Activated CD4-positive, alpha-beta T cell treated with anti-CD3 and anti-CD28 coated beads, Interleukin-2, amount 50 U/mL, for 16 hours (primary cell): ENCODE data around the gene SNX5.

ENCODE experiments used
- DNase-seq: peaks from one replicate; pipeline ENCODE4 v3.0.0-alpha.2; 2020

Gene SNX5

GRCh38 chr20:17959257-17959627 lies 9.4 kb downstream of the SNX5 start:
- no peak for DNase-seq

GRCh38 chr20:17958373-17959256 lies 10.0 kb downstream of the SNX5 start:
- DNase-seq, result no peak

GRCh38 chr20:17957505-17958363 lies 10.9 kb downstream of the SNX5 start:
- DNase-seq, result no peak

- DNase-seq, result no peak
Measured at GRCh38 chr20:17956099-17956685, 12.4 kb downstream of the SNX5 start.

- DNase-seq, result no peak
Measured at GRCh38 chr20:17955302-17955701, 13.3 kb downstream of the SNX5 start.

DNA sequence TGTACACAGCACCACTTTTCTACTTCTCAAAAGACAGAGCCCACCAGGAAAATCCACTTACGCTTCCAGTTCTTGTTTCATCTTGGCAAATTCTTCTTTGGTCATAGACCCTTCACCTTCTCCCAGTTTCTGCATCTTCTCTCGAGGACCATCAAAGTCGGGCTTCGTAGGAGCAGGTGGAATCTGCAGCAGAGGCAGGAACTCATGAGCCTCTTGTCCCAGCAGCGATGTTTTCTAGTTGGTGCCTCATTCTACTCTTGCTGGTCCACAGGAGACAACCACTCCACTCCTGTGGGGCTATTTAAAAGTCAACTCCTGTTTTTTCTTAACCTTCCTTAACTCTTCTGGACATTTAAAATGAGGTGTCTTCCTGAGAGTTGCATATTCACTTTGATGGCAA lies 14.7 kb downstream of the SNX5 start:
- no peak for DNase-seq

DNA sequence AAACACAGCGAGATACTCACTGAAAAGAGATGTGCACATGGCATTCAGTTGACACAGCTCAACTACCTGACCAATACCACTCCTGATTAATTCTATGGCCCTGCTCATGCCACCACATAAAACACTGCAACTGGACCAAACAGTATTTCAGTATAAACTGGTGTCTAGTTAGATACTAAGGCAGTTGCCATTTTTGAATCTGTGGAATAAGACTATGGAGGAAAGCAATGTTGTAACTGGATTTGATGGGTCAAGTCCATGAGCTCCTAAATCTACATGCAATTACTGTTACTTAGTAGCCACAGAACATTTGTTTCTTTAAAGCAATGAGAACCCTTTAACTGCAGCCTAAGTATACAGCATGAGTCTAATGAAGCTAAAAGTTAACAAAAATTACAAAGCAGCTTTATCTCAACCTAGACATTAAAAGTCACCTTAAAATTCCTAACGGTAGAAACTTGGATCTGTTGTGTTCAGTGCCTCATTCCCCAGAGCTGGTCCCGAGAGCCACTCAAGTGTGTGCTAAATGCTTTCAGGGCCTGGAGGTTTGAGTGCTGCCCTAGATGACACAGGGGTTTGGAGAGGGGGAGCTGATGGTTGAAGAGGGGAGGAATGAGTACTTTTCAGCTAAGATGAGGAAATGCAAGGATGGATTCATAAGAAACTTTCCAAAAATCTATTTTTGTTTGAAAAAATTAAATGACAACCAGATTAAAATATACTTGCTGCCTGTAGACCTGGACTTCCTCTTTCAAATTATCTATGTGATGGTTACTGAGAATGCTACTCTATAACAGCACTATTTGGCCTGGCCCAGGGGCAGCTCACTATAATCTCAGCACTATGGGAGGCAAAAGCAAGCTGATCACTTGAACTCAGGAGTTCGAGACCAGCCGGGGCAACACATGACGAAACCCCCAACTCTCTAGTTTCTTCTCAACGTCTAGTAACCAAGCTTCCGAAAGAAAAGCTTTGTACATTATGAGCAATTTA lies 15.6 kb downstream of the SNX5 start:
- no peak for DNase-seq

DNA sequence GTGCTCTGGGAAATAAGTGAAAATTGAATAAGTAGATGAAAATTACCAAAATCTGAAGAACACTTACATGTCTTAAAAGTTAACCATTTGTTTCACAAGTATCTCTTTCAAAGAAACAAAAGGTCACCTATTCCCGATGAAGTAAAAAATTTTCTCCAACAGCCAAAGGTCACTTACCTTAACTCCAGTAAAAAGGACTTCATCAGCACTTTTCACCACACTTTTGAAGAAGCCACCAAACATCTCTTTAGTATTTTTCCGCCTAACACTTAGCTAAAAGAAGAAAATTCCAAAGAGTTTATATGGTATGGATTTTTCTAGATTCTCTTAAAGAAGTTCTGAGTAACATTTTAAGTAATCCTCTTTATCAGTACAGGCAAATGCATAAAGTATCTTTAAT lies 17.3 kb downstream of the SNX5 start:
- DNase-seq, result no peak

DNA sequence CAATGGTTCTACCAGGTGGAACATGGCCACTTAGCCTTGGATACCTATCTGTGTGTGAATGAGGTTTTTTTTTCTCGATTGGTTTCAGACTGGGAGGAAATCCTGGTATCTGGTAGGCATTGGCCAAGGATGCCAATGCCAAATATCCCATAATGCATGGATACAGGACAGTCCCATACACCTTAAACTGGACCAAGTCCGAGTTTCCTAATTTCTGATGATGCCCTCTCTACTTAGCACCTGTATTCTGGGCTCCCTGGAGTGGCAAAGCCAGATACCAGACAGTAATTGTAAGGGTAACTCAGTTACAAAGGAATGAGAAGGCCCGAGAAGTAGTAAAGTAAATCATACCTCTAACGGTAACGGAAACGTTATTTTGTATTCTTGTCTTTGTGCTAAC lies 17.9 kb downstream of the SNX5 start:
- no peak for DNase-seq

DNA sequence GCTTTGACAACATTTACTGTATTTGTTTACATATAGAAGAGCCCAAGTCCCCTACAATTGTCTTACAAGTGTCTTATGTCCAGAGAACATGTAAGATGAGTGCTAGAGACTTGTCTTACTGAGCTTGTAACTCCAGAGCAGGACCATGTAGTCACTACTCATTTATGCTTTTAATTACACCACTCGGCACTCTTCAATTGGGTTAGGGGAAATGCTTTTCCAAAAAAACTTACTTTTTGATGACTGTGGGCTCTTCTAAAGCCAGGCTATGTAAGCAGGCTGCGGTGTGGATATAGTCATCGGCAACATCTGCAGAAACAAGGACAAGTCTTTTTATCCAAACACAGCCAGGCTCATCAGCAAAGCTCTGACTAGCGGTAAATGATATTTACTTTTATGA lies 18.7 kb downstream of the SNX5 start:
- no peak for DNase-seq

- DNase-seq, result no peak
Measured at GRCh38 chr20:17948442-17948841, 20.2 kb downstream of the SNX5 start.

DNA sequence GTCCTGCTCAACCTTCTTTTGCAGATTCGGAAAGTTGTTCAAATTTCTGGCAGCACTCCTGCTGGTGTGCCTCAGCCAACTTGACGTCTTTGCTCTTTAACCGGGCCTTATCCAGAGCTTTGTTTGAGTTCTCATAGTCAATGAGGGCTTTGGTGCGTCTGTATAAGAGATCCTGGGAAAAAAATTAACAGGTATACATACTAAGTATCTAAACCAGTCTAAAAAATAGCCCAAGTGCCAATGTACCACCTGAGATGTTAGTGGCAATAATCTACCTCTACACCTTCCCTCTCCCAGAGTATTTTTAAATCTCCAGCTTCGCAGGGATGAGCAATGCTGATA lies 21.1 kb downstream of the SNX5 start:
- DNase-seq, result no peak

DNA sequence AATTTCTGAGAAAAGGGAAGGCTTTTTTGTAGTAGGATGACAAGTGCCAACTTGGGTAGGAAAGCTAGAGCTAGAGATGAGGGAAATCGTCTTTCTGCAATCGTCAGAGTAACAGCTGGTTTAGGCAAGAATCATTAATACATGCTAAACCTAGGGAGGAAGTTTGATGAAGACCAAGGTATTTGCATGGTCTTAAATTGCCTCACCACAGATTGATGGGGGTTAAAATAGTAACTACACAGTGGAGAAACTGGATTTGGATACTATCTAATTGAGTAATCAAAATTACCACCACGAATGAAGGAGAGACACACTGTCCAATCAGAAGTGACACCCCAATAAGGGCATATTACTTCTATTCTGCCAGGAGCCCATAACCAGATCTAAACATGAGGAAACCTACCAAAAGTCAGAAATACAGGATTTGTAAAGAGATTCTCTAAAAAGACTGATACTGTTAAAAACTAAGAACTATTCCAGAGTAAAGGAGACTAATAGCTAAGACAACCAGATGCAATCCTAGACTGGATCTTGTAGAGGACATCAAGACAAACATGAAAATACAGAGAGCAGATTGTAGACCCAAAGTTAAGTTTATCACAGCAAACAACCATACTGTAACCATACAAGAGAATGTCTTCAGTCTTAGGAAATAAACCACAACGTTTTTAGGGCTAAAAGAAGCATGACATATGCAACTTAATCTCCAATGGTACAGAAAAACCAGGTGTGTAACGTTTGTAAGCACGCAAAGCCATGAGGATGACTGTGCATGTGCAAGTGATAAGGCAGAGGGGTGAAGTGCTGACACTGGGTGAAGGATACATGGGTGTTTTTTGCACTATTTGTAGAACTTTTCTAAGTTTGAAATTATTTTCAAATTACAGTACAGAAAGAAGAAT lies 21.8 kb downstream of the SNX5 start:
- no peak for DNase-seq

GRCh38 chr20:17946040-17946439 lies 22.6 kb downstream of the SNX5 start:
- DNase-seq, result no peak

DNA sequence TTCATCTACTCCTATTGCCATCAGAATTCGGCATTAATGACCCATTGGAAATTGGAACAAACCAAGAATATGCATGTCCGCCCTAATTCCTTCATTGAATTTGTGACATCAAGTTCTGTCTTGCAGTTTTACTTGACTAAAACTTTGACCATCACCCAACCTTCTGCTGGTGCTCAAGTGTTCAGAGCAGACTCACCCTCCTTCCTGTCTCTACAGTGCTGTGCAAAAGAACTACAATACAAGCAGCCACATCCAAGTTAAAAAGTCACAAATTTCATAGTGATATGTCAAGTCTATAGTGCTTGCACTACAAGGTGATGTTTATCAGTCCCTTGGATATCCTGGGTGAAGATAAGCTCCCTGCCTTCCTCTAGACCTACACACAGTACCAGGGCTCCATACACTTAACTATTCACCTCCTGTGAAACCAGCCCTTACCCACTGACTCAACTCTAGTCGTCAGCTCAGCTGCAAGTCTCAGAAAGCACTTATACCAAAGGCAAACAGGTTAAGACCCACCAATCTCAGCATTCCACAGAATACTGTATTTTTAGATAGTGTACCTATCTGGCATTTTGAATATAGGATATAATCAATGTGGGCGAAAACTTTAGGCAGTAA lies 23.6 kb downstream of the SNX5 start:
- DNase-seq, result no peak

GRCh38 chr20:17943343-17943742 lies 25.3 kb downstream of the SNX5 start:
- no peak for DNase-seq

DNA sequence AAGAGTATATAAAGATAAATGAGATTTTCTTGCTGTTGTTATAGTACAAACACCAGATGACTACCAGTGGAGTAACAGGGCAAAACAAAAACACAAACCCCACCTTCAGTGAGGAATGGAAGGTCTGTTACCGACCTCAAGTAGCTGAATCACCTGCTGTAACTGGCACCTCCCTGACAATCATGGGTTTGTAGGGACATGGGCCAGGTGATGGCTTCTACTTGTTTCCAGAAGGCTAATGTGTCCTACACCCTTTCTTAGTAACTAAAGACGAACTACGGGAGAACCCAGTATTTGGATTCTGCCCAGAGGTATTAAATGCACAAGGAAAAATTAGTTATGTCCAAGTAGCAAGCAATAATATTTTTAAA lies 26.8 kb downstream of the SNX5 start:
- no peak for DNase-seq

GRCh38 chr20:17941087-17941825 lies 27.3 kb downstream of the SNX5 start:
- DNase-seq, result no peak

- no peak for DNase-seq
Measured at GRCh38 chr20:17940224-17940971, 28.2 kb downstream of the SNX5 start.
